ENCODE results near the gene WDR83. TPM values are rescaled to one million over a fixed set of nuclear protein-coding genes. Genes with fewer than 3 reads are reported as not detected.

WDR83 gene
- total RNA-seq, 6 experiments from 2014 or later, result 8.6 to 13.3 (median 9.9) TPM

- Mint-ChIP-seq H3K4me3 (no peak overlapping the region), H3K4me1 (ENCODE audit: low read depth) (no peaks in the 10 kb centered on the region), H3K27ac (no peak overlapping the region), H3K27me3 (ENCODE audit: insufficient read depth) (no peaks in the 10 kb centered on the region), H3K9me3 (peaks cover 5% of the 10 kb centered on the region; the same call in 1 of the 2 replicates), H3K36me3 (ENCODE audit: low read depth) (peaks cover 26% of the 10 kb centered on the region)
- no peak for TF ChIP-seq CTCF (IDR thresholded peaks at IDR 0.05)
- no peak for DNase-seq
Measured at GRCh38 chr19:12647047-12647446, 19.6 kb upstream of the WDR83 start.

- Mint-ChIP-seq H3K9me3 (no peaks in the 10 kb centered on the region; the same call in 1 of the 2 replicates), H3K36me3 (ENCODE audit: low read depth) (peaks cover 26% of the 10 kb centered on the region), H3K27ac (no peak overlapping the region), H3K4me3 (no peak overlapping the region), H3K27me3 (ENCODE audit: insufficient read depth) (no peaks in the 10 kb centered on the region), H3K4me1 (ENCODE audit: low read depth) (no peaks in the 10 kb centered on the region)
- no peak for DNase-seq
- TF ChIP-seq CTCF (IDR thresholded peaks at IDR 0.05), result no peak
Measured at GRCh38 chr19:12647490-12648071, 19.0 kb upstream of the WDR83 start.

GRCh38 chr19:12648088-12648487, 18.5 kb upstream of the WDR83 start:
- Mint-ChIP-seq H3K27me3 (ENCODE audit: insufficient read depth) (no peaks in the 10 kb centered on the region), H3K4me3 (no peak overlapping the region), H3K4me1 (ENCODE audit: low read depth) (no peaks in the 10 kb centered on the region), H3K27ac (no peak overlapping the region), H3K36me3 (ENCODE audit: low read depth) (peaks cover 26% of the 10 kb centered on the region), H3K9me3 (no peaks in the 10 kb centered on the region)
- DNase-seq, result no peak
- peak; percentile 33 for TF ChIP-seq CTCF (IDR thresholded peaks at IDR 0.05)

GRCh38 chr19:12649941-12650340, 16.7 kb upstream of the WDR83 start:
- H3K4me3 Mint-ChIP-seq, result no peak overlapping the region
- no peaks in the 10 kb centered on the region for H3K4me1 Mint-ChIP-seq (ENCODE audit: low read depth)
- TF ChIP-seq CTCF (IDR thresholded peaks at IDR 0.05), result no peak
- no peaks in the 10 kb centered on the region for H3K9me3 Mint-ChIP-seq
- no peaks in the 10 kb centered on the region for H3K27me3 Mint-ChIP-seq (ENCODE audit: insufficient read depth)
- H3K27ac Mint-ChIP-seq, result no peak overlapping the region
- peaks cover 24% of the 10 kb centered on the region for H3K36me3 Mint-ChIP-seq (ENCODE audit: low read depth)
- no peak for DNase-seq

- no peak overlapping the region for H3K27ac Mint-ChIP-seq
- no peaks in the 10 kb centered on the region for H3K27me3 Mint-ChIP-seq (ENCODE audit: insufficient read depth)
- H3K4me1 Mint-ChIP-seq (ENCODE audit: low read depth), result no peaks in the 10 kb centered on the region
- H3K36me3 Mint-ChIP-seq (ENCODE audit: low read depth), result peaks cover 35% of the 10 kb centered on the region
- no peaks in the 10 kb centered on the region for H3K9me3 Mint-ChIP-seq
- no peak overlapping the region for H3K4me3 Mint-ChIP-seq
- no peak for DNase-seq
- no peak for TF ChIP-seq CTCF (IDR thresholded peaks at IDR 0.05)
Measured at GRCh38 chr19:12652219-12652618, 14.4 kb upstream of the WDR83 start.

- no peak for TF ChIP-seq CTCF (IDR thresholded peaks at IDR 0.05)
- Mint-ChIP-seq H3K27ac (no peak overlapping the region), H3K4me1 (ENCODE audit: low read depth) (no peaks in the 10 kb centered on the region), H3K4me3 (no peak overlapping the region), H3K9me3 (no peaks in the 10 kb centered on the region), H3K36me3 (ENCODE audit: low read depth) (peaks cover 35% of the 10 kb centered on the region), H3K27me3 (ENCODE audit: insufficient read depth) (no peaks in the 10 kb centered on the region)
- DNase-seq, result no peak
Measured at GRCh38 chr19:12655546-12655945, 11.1 kb upstream of the WDR83 start.
